ENCODE results near the gene SULT4A1. TPM values are rescaled to one million over a fixed set of nuclear protein-coding genes. Genes with fewer than 3 reads are reported as not detected.

The SULT4A1 gene
- total RNA-seq, 1 experiment from 2014 or later = 8.4 TPM

DNA sequence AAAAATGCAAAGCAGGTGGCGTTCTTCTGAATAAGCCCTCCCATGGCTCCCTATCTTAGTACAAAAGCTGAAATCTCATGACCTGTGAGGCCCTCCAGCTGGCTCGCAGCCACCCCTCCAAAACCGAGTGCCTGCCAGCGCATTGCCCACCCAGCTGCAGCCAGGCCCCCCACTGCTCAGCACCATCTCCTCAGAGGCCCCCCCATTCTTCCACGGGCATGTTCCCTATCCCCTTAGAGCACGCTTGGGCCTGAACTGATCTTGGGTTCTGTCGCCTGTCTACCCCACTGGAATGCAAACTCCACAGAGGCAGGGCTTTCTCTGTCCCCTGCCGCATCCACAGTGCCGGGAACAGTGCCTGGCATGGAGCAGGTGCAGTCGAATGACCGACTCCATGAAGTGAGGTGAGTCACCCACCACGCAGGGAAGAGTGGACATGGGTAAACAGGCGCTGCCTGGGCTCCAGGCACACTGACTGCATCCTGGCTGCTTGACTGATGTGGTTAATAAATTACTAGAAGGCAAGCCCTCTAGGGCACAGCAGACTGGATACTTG is 38.9 kb downstream of the SULT4A1 start:
- Histone ChIP-seq H3K27me3 (ENCODE audit: insufficient read depth, low read length) (0 out of 2 replicates have a peak, but pooled peaks cover 4% of the 10 kb centered on the region), H3K9me2 (ENCODE audit: insufficient read depth) (no peaks in the 10 kb centered on the region), H3K4me2 (ENCODE audit: low read length) (no peak overlapping the region), H3K4me3 (replicated peaks in 1 of 2; ENCODE audit: low read depth in 1 of 2, low read length in 2 of 2) (no peak overlapping the region), H2AFZ (ENCODE audit: low read depth, low read length, poor library complexity, severe bottlenecking) (no peak overlapping the region), H4K20me1 (ENCODE audit: insufficient read depth) (no peaks in the 10 kb centered on the region), H3K9me3 (ENCODE audit: control insufficient read depth in 1 of 2, insufficient read depth in 1 of 2, low read depth in 1 of 2, low read length in 2 of 2) (no peaks in the 10 kb centered on the region), H3K79me2 (ENCODE audit: insufficient read depth, low read length) (no peaks in the 10 kb centered on the region), H3K9ac (ENCODE audit: low read length) (no peak overlapping the region), H3K36me3 (ENCODE audit: control insufficient read depth in 1 of 2, insufficient read depth in 2 of 2, low read length in 2 of 2) (no peaks in the 10 kb centered on the region), H3K27ac (ENCODE audit: low read depth, low read length) (no peak overlapping the region), H3K4me1 (ENCODE audit: control insufficient read depth in 1 of 2, insufficient read depth in 2 of 2, low read length in 2 of 2) (no peaks in the 10 kb centered on the region)
- POLR2A ChIA-PET = interaction anchor here (0.6 kb wide), 1 partner anchor 1063 kb away, joined by 3 read pairs; no protein-coding TSS in a partner anchor
- no peak for TF ChIP-seq JUND (IDR thresholded peaks at IDR 0.05)
- TF ChIP-seq ZNF274 (IDR thresholded peaks at IDR 0.05; ENCODE audit: low read depth, low read length) = no peak
- no peak for TF ChIP-seq EZH2phosphoT487 (IDR thresholded peaks at IDR 0.05; ENCODE audit: borderline replicate concordance)
- no peak for TF ChIP-seq YY1 (IDR thresholded peaks at IDR 0.05; ENCODE audit: extremely low read depth, insufficient replicate concordance, low read depth, low read length)
- TF ChIP-seq RAD21 (IDR thresholded peaks at IDR 0.05; ENCODE audit: low read depth) = no peak
- intact Hi-C loops (cut with micrococcal nuclease) = no loop called here
- RAD21 ChIA-PET (ENCODE audit: low non-redundant PET in 1 of 2, low total read pairs in 2 of 2, uncharacterized antibody in 2 of 2, unreplicated experiment in 2 of 2) = no interaction called here
- DNase-seq (ENCODE audit: low read depth, low spot score) = no peak
- CTCF ChIA-PET = no interaction called here
- no peak for ATAC-seq
- no TSS peak for BruUV-seq (replicated peaks)

DNA sequence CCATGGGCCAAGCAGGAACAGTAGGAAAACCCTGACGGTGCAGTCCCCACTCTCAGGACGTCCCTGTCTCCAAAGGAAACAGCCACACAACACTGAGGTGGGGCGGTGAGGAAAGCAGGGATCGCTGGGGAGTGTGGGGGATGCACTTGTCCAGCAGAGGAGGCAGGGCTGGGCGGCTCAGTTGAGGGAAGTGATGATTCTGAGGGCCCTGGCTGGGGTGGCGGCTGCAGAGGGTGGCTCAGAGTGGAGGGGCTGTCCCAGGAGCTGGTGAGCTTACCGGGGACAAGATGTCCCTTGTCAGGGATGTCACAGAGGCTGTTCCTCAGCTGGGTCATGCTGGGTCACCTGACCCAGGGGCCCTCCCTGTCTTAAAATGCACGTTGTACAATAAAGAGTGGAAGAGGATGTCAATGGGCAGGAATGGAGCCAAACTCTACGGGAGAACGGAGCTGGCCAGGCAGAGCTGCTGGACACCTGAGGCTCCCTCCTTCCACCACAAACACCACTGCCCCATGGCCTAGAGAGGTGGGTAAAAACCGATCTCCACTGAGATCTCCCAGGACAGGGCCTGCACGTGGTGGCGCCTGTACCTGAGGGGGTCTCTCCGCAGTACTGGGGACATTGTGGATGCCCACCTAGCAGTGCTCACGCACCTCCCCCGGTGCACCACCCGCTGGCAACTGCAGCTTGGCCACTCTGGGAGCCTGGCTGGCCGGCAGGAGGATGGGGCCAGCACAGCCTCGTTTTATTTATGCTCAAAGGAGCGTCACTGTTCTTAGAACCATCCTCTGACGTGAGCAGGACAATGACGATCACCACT is 40.5 kb downstream of the SULT4A1 start:
- intact Hi-C loops (cut with micrococcal nuclease) = no loop called here
- DNase-seq (ENCODE audit: low read depth, low spot score) (no peak), ATAC-seq (no peak)
- BruUV-seq (replicated peaks) = no TSS peak
- Histone ChIP-seq H3K9me3 (ENCODE audit: control insufficient read depth in 1 of 2, insufficient read depth in 1 of 2, low read depth in 1 of 2, low read length in 2 of 2) (no peaks in the 10 kb centered on the region), H3K4me3 (replicated peaks in 1 of 2; ENCODE audit: low read depth in 1 of 2, low read length in 2 of 2) (no peak overlapping the region), H3K9ac (ENCODE audit: low read length) (no peak overlapping the region), H3K9me2 (ENCODE audit: insufficient read depth) (no peaks in the 10 kb centered on the region), H3K27ac (ENCODE audit: low read depth, low read length) (no peak overlapping the region), H3K4me1 (ENCODE audit: control insufficient read depth in 1 of 2, insufficient read depth in 2 of 2, low read length in 2 of 2) (no peaks in the 10 kb centered on the region), H2AFZ (ENCODE audit: low read depth, low read length, poor library complexity, severe bottlenecking) (no peak overlapping the region), H3K27me3 (ENCODE audit: insufficient read depth, low read length) (0 out of 2 replicates have a peak, but pooled peaks cover 4% of the 10 kb centered on the region), H3K4me2 (ENCODE audit: low read length) (no peak overlapping the region), H4K20me1 (ENCODE audit: insufficient read depth) (no peaks in the 10 kb centered on the region), H3K36me3 (ENCODE audit: control insufficient read depth in 1 of 2, insufficient read depth in 2 of 2, low read length in 2 of 2) (no peaks in the 10 kb centered on the region), H3K79me2 (ENCODE audit: insufficient read depth, low read length) (no peaks in the 10 kb centered on the region)
- RAD21 ChIA-PET (ENCODE audit: low non-redundant PET in 1 of 2, low total read pairs in 2 of 2, uncharacterized antibody in 2 of 2, unreplicated experiment in 2 of 2) = no interaction called here
- CTCF ChIA-PET = no interaction called here
- POLR2A ChIA-PET = no interaction called here
- TF ChIP-seq TCF7L2 (IDR thresholded peaks at IDR 0.05; ENCODE audit: borderline replicate concordance, extremely low read depth, insufficient read depth, insufficient read length) (no peak), SP1 (IDR thresholded peaks at IDR 0.05; ENCODE audit: low read depth) (no peak), EGR1 (IDR thresholded peaks at IDR 0.05; ENCODE audit: low read depth) (no peak), POLR2A (IDR thresholded peaks at IDR 0.05; ENCODE audit: borderline replicate concordance, extremely low read depth, insufficient read depth, insufficient read length) (no peak), EZH2phosphoT487 (IDR thresholded peaks at IDR 0.05; ENCODE audit: borderline replicate concordance) (no peak), CBX3 (IDR thresholded peaks at IDR 0.05; ENCODE audit: low read depth) (no peak), ZFX (IDR thresholded peaks at IDR 0.05) (no peak), CEBPB (IDR thresholded peaks at IDR 0.05; ENCODE audit: low read depth) (no peak), YY1 (IDR thresholded peaks at IDR 0.05; ENCODE audit: extremely low read depth, insufficient replicate concordance, low read depth, low read length) (no peak)
- TF ChIP-seq, protein P1, sequence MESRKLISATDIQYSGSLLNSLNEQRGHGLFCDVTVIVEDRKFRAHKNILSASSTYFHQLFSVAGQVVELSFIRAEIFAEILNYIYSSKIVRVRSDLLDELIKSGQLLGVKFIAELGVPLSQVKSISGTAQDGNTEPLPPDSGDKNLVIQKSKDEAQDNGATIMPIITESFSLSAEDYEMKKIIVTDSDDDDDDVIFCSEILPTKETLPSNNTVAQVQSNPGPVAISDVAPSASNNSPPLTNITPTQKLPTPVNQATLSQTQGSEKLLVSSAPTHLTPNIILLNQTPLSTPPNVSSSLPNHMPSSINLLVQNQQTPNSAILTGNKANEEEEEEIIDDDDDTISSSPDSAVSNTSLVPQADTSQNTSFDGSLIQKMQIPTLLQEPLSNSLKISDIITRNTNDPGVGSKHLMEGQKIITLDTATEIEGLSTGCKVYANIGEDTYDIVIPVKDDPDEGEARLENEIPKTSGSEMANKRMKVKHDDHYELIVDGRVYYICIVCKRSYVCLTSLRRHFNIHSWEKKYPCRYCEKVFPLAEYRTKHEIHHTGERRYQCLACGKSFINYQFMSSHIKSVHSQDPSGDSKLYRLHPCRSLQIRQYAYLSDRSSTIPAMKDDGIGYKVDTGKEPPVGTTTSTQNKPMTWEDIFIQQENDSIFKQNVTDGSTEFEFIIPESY (IDR thresholded peaks at IDR 0.05; ENCODE audit: extremely low read depth, insufficient replicate concordance, low read length) = no peak
- TF ChIP-seq, protein P2, sequence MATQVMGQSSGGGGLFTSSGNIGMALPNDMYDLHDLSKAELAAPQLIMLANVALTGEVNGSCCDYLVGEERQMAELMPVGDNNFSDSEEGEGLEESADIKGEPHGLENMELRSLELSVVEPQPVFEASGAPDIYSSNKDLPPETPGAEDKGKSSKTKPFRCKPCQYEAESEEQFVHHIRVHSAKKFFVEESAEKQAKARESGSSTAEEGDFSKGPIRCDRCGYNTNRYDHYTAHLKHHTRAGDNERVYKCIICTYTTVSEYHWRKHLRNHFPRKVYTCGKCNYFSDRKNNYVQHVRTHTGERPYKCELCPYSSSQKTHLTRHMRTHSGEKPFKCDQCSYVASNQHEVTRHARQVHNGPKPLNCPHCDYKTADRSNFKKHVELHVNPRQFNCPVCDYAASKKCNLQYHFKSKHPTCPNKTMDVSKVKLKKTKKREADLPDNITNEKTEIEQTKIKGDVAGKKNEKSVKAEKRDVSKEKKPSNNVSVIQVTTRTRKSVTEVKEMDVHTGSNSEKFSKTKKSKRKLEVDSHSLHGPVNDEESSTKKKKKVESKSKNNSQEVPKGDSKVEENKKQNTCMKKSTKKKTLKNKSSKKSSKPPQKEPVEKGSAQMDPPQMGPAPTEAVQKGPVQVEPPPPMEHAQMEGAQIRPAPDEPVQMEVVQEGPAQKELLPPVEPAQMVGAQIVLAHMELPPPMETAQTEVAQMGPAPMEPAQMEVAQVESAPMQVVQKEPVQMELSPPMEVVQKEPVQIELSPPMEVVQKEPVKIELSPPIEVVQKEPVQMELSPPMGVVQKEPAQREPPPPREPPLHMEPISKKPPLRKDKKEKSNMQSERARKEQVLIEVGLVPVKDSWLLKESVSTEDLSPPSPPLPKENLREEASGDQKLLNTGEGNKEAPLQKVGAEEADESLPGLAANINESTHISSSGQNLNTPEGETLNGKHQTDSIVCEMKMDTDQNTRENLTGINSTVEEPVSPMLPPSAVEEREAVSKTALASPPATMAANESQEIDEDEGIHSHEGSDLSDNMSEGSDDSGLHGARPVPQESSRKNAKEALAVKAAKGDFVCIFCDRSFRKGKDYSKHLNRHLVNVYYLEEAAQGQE (IDR thresholded peaks at IDR 0.05; ENCODE audit: low read depth) = no peak

Data from HCT116 (cell line).